ENCODE measurements around the gene GDF10. TPM values are rescaled to one million over a fixed set of nuclear protein-coding genes. Genes with fewer than 3 reads are reported as not detected.

Gene GDF10
- total RNA-seq, 1 experiment from 2014 or later = 0.20 TPM

DNA sequence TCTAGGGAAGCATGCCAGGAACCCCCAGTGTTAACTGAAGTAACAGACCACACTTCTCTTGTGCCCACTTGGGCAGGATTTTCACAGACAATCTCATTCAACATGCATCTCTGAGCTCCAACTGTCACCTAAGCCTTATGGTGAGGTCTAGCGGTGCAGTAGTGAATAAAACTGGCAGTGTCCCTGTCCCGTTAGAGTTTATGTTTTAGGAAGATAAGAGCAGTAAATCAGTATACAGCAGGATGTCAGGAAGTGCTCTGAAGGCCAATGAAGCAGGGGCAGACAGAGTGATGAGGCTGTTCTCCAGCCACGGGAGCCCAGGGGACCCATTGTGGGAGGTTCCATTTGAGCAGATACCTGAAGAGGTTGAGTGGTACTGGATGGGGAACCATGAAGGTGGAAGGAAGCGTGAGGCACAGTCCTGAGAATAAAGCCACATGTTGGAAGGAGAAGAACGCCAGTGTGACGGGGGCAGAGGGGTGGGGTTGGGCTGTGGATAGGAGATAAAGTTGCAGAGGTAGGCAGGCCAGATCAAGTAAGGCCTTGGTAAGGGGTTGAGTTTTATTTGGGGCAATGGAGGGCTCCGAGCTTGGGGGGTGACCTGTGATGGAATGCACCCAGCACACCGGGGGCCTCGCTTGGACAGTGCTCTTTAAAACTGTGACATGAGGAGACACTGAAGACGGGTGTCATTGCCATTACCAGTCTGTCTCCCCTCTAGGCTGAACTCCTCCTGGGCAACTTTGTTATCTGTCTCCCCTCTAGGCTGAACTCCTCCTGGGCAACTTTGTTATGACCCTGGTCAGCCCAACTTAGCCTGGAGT, 6.6 kb downstream of the GDF10 start:
- Histone ChIP-seq H4K91ac (ENCODE audit: insufficient read length, low read depth, low read length) (no peak overlapping the region), H2BK15ac (ENCODE audit: low read depth, low read length) (no peak overlapping the region), H3K4me2 (ENCODE audit: insufficient read depth, insufficient read length, low read length) (no peak overlapping the region), H3K18ac (ENCODE audit: insufficient read length, low read depth, low read length) (no peak overlapping the region), H3K9ac (ENCODE audit: extremely low read depth, insufficient read length, low read length) (no peak overlapping the region), H3K4me1 (ENCODE audit: insufficient read depth, low read length) (no peaks in the 10 kb centered on the region), H2BK20ac (ENCODE audit: low read depth, low read length, poor library complexity, severe bottlenecking) (no peak overlapping the region), H4K20me1 (ENCODE audit: control insufficient read depth, insufficient read depth, insufficient read length) (peaks cover 5% of the 10 kb centered on the region), H3K27ac (ENCODE audit: insufficient read length, low read depth, low read length) (no peak overlapping the region), H3K56ac (ENCODE audit: insufficient read length, low read depth, low read length) (no peak overlapping the region), H2BK5ac (ENCODE audit: insufficient read length, low read length) (no peak overlapping the region), H2AFZ (ENCODE audit: low read length) (no peak overlapping the region), H4K5ac (ENCODE audit: insufficient read length, low read depth, low read length) (no peak overlapping the region), H3K9me3 (ENCODE audit: control insufficient read depth, low read depth, low read length) (no peaks in the 10 kb centered on the region), H3K4ac (ENCODE audit: low read depth, low read length) (no peak overlapping the region), H2BK120ac (ENCODE audit: low read depth, low read length, poor library complexity, severe bottlenecking) (no peak overlapping the region), H2AK5ac (ENCODE audit: insufficient read length, low read length) (no peak overlapping the region), H3K79me1 (ENCODE audit: insufficient read depth, low read depth, low read length, poor library complexity, severe bottlenecking) (no peaks in the 10 kb centered on the region), H3K23ac (ENCODE audit: insufficient read length, low read depth, low read length) (no peak overlapping the region), H3K14ac (ENCODE audit: insufficient read depth, low read length) (no peak overlapping the region), H4K8ac (replicated peaks; ENCODE audit: insufficient read length, low read depth, low read length) (no peak overlapping the region), H2BK12ac (ENCODE audit: insufficient read length, low read depth, low read length) (no peak overlapping the region), H3K27me3 (ENCODE audit: insufficient read depth, low read length) (no peaks in the 10 kb centered on the region; the same call in 1 of the 2 replicates), H3K79me2 (ENCODE audit: insufficient read depth, low read length) (no peaks in the 10 kb centered on the region), H3K23me2 (ENCODE audit: insufficient read length, low read depth, low read length, poor library complexity, severe bottlenecking) (no peaks in the 10 kb centered on the region), H3T11ph (ENCODE audit: low read length) (no peak overlapping the region)
- no peak for DNase-seq
- Mint-ChIP-seq H3K27me3 (ENCODE audit: low read depth) (peaks cover 38% of the 10 kb centered on the region), H3K4me1 (peaks cover 18 to 22% of the 10 kb centered on the region in 2 experiments), H3K27ac (peak overlapping the region in 1 of 3 experiments; percentile 38; a peak in 1 of 7 replicates), H3K36me3 (ENCODE audit: insufficient read depth in 1 of 3, low read depth in 3 of 3) (no peaks in the 10 kb centered on the region), H3K9me3 (no peaks in the 10 kb centered on the region), H3K4me3 (no peak overlapping the region)
- TF ChIP-seq, protein P1, sequence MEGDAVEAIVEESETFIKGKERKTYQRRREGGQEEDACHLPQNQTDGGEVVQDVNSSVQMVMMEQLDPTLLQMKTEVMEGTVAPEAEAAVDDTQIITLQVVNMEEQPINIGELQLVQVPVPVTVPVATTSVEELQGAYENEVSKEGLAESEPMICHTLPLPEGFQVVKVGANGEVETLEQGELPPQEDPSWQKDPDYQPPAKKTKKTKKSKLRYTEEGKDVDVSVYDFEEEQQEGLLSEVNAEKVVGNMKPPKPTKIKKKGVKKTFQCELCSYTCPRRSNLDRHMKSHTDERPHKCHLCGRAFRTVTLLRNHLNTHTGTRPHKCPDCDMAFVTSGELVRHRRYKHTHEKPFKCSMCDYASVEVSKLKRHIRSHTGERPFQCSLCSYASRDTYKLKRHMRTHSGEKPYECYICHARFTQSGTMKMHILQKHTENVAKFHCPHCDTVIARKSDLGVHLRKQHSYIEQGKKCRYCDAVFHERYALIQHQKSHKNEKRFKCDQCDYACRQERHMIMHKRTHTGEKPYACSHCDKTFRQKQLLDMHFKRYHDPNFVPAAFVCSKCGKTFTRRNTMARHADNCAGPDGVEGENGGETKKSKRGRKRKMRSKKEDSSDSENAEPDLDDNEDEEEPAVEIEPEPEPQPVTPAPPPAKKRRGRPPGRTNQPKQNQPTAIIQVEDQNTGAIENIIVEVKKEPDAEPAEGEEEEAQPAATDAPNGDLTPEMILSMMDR (conservative IDR thresholded peaks at IDR 0.05) = no peak
- no CpG with 5 or more reads among the region's 10 CpGs for WGBS (ENCODE audit: extremely low coverage, insufficient read length, low lambda C conversion rate)
